HepG2 (cell line): ENCODE data around the gene PRKACG. TPM values are rescaled to one million over a fixed set of nuclear protein-coding genes. Genes with fewer than 3 reads are reported as not detected.

ENCODE experiments used
- ATAC-seq: fragments of 200-7000 bp; cut with Tn5 transposase; 3 replicates; pipeline ENCODE4 v1.9.1; 2020; ENCODE audit warnings: mild to moderate bottlenecking, moderate library complexity
- BruUV-seq: library from RNA; stranded (reverse); fragments of 400-500 nt; replicated peaks from 2 replicates; lab custom pipeline; 2021; lab: Mats Ljungman, UMichigan
- CTCF ChIA-PET: fragments of 300-600 bp; formaldehyde crosslinking; extraction: SDS; loops from one replicate; lab custom pipeline; 2021; ENCODE audit warnings: low total read pairs, inconsistent platforms, low intra/inter-chr PET ratio; lab: Yijun Ruan, JAX
- POLR2A ChIA-PET: fragments of 350-600 bp; sonication (Branson Sonifier 250); formaldehyde crosslinking; loops from one replicate; lab custom pipeline; 2020; ENCODE audit warnings: antibody characterized with exemption, inconsistent platforms; lab: Yijun Ruan, JAX
- DNase-seq: peaks from one replicate; pipeline ENCODE4 v3.0.0-alpha.2; 2015; ENCODE audit warnings: low spot score
- FAIRE-seq: peaks from 3 replicates; lab custom pipeline; 2011; peaks lifted over from hg19 to GRCh38; lab: Jason Lieb, UNC
- H2AFZ ChIP-seq: one replicate; pipeline ENCODE4 v1.6.1; 2011; ENCODE audit warnings: low read length, inconsistent platforms
- H3K27ac ChIP-seq: fragments of 300-600 bp; 3 replicates; pipeline ENCODE4 v1.8.0; 2011; ENCODE audit warnings: mixed run types, mild to moderate bottlenecking, mixed read lengths, low read length, inconsistent platforms; ENCODE audit not compliant: insufficient read depth; ENCODE audit errors: extremely low read length
- H3K27me3 ChIP-seq, 2 experiments: fragments of 200-600 bp in 1 of 2; 2 replicates in 1 of 2; 3 replicates in 1 of 2; pipeline versions ENCODE4 v1.6.0 to v1.8.0; 2011; ENCODE audit warnings: low read length in 2 of 2, mild to moderate bottlenecking in 2 of 2, moderate library complexity in 2 of 2, inconsistent platforms in 1 of 2; ENCODE audit not compliant: insufficient read depth in 2 of 2, control insufficient read depth in 1 of 2
- H3K36me3 ChIP-seq, 2 experiments: fragments of 200-600 bp in 1 of 2; replicated peaks in 1 of 2; 2 replicates in 1 of 2; 3 replicates in 1 of 2; pipeline versions ENCODE4 v1.5.1 to v1.8.0; 2011; ENCODE audit warnings: low read length in 2 of 2, inconsistent platforms in 1 of 2; ENCODE audit not compliant: insufficient read depth in 2 of 2, control insufficient read depth in 1 of 2
- H3K4me1 ChIP-seq: 2 replicates; pipeline ENCODE4 v1.5.1; 2012; ENCODE audit warnings: low read length, inconsistent platforms; ENCODE audit not compliant: insufficient read depth
- H3K4me2 ChIP-seq: 2 replicates; pipeline ENCODE4 v1.6.0; 2011; ENCODE audit warnings: low read depth, low read length, inconsistent platforms
- H3K4me3 ChIP-seq, 3 experiments: fragments of 200-600 bp in 1 of 3; sonication (generic), shearing (Covaris generic) in 1 of 3; replicated peaks in 1 of 3; 2 replicates each; pipeline ENCODE4 v1.5.1; 2011 to 2016; ENCODE audit warnings: low read length in 3 of 3, inconsistent platforms in 2 of 3, low read depth in 2 of 3, mild to moderate bottlenecking in 2 of 3, control low read depth in 1 of 3, mixed read lengths in 1 of 3; ENCODE audit not compliant: insufficient read depth in 1 of 3
- H3K79me2 ChIP-seq: one replicate; pipeline ENCODE4 v1.6.1; 2011; ENCODE audit warnings: low read length, inconsistent platforms; ENCODE audit not compliant: insufficient read depth
- H3K9ac ChIP-seq: 2 replicates; pipeline ENCODE4 v1.6.0; 2011; ENCODE audit warnings: mild to moderate bottlenecking, low read depth, low read length, inconsistent platforms; ENCODE audit not compliant: insufficient read depth
- H3K9me3 ChIP-seq: 2 replicates; pipeline ENCODE4 v1.5.1; 2012; ENCODE audit warnings: mild to moderate bottlenecking, low read length
- H4K20me1 ChIP-seq: 2 replicates; pipeline ENCODE4 v1.6.0; 2011; ENCODE audit warnings: inconsistent platforms, mild to moderate bottlenecking, low read length, moderate library complexity; ENCODE audit not compliant: insufficient read depth
- ATF7 ChIP-seq, 2 experiments: fragments of 450-650 bp in 1 of 2; sonication (generic) in 1 of 2; formaldehyde crosslinking in 1 of 2; IDR thresholded peaks; 2 replicates each; pipeline versions ENCODE4 v1.4.0 to v1.6.1; 2016 to 2020; ENCODE audit warnings: antibody characterized with exemption in 1 of 2, mild to moderate bottlenecking in 1 of 2, missing genetic modification reagents in 1 of 2
- ETV6 ChIP-seq: sonication (generic); formaldehyde crosslinking; conservative IDR thresholded peaks from 2 replicates; pipeline ENCODE4 v1.4.0; 2020; ENCODE audit warnings: missing genetic modification reagents
- GRHL1 ChIP-seq: sonication (generic); formaldehyde crosslinking; conservative IDR thresholded peaks from 2 replicates; pipeline ENCODE4 v1.8.0; 2022; ENCODE audit warnings: missing genetic modification reagents
- KDM5B ChIP-seq: sonication (generic); formaldehyde crosslinking; IDR thresholded peaks from 2 replicates; pipeline ENCODE4 v1.4.0; 2020; ENCODE audit warnings: missing genetic modification reagents, mild to moderate bottlenecking, borderline replicate concordance
- TRIM24 ChIP-seq: sonication (generic); formaldehyde crosslinking; IDR thresholded peaks from 2 replicates; pipeline ENCODE4 v1.8.0; 2022; ENCODE audit warnings: mild to moderate bottlenecking, missing genetic modification reagents
- WGBS: methylation state at CpG from one replicate; pipeline ENCODE4 v1.1.6; 2017; ENCODE audit warnings: low lambda C conversion rate; 5-methylcytosine and 5-hydroxymethylcytosine counted together
- in situ Hi-C: cut with HindIII; loops from 2 replicates; pipeline ENCODE4 v1.10.0; 2017; ENCODE audit warnings: low pct_unique_long_range_greater_than_20kb; ENCODE audit not compliant: extremely low pct_ligation_motif_present
- intact Hi-C: fragments of 100-400 bp; cut with micrococcal nuclease; formaldehyde crosslinking; loops from one replicate; pipeline ENCODE4 v1.10.0; 2022; ENCODE audit not compliant: unreplicated experiment
- polyA plus RNA-seq, 8 experiments: library from polyadenylated mRNA; depleted of rRNA in 3 of 8; stranded (reverse) in 7 of 8; unstranded in 1 of 8; fragments of >200 nt; fragmentation: Illumina TruSeq in 4 of 8; extraction: Trizol in 4 of 8; gene quantifications; 2 replicates each; pipeline versions ENCODE4 v1.2.1 to v1.2.3, GENCODE V29; 2011 to 2016; ENCODE audit warnings: low read depth in 4 of 8, missing spikeins in 1 of 8, mixed read lengths in 1 of 8; ENCODE audit not compliant: insufficient read depth in 1 of 8
- total RNA-seq, 5 experiments: library from RNA; depleted of rRNA; stranded (reverse); fragments of >200 nt; fragmentation: Illumina TruSeq; extraction: Trizol; gene quantifications; 2 replicates each; pipeline ENCODE4 v1.2.3, GENCODE V29; 2016; ENCODE audit warnings: low read depth in 1 of 5
- TF ChIP-seq, protein P1 (sequence below): sonication (generic); formaldehyde crosslinking; IDR thresholded peaks from 2 replicates; pipeline ENCODE4 v1.8.0; 2022; ENCODE audit warnings: mild to moderate bottlenecking, missing genetic modification reagents; ENCODE audit not compliant: insufficient replicate concordance
- TF ChIP-seq, protein P2 (sequence below): sonication (generic); formaldehyde crosslinking; IDR thresholded peaks from 2 replicates; pipeline ENCODE4 v1.5.0; 2020; ENCODE audit warnings: missing genetic modification reagents

PRKACG gene
- total and polyA plus RNA-seq, 2 of the 13 experiments (the other 11 are each of a cell fraction or from before 2014, with no cell fraction given), result not detected

GRCh38 chr9:68975365-68976043, 38.4 kb downstream of the PRKACG start:
- BruUV-seq, result no TSS peak
- in situ Hi-C loops, result no loop called here
- H3K79me2 ChIP-seq, result no peaks in the 10 kb centered on the region
- no peak for DNase-seq
- H3K4me2 ChIP-seq, result no peak overlapping the region
- no peaks in the 10 kb centered on the region for H3K36me3 ChIP-seq
- 96% methylated on average over 4 of the region's 5 CpGs for WGBS
- TF ChIP-seq ATF7 (IDR thresholded peaks at IDR 0.05) (peak; percentile 20; the same call in 1 of the 2 replicates), ATF7 (CRISPR knock-in tag; IDR thresholded peaks at IDR 0.05) (no peak), ETV6 (CRISPR knock-in tag) (no peak)
- TF ChIP-seq, all 625 proteins: peak for 1
- intact Hi-C loops, result no loop called here
- no peak overlapping the region for H2AFZ ChIP-seq
- peaks cover 44% of the 10 kb centered on the region for H3K4me1 ChIP-seq
- no peaks in the 10 kb centered on the region for H4K20me1 ChIP-seq
- no peaks in the 10 kb centered on the region for H3K9me3 ChIP-seq
- no peak for ATAC-seq
- H3K27me3 ChIP-seq, result no peaks in the 10 kb centered on the region
- ChIA-PET CTCF (no interaction called here), POLR2A (no interaction called here)
- no peak overlapping the region for H3K4me3 ChIP-seq
- no peak overlapping the region for H3K27ac ChIP-seq
- FAIRE-seq, result no peak
- no peak overlapping the region for H3K9ac ChIP-seq

GRCh38 chr9:68974901-68975300, 39.0 kb downstream of the PRKACG start:
- intact Hi-C loops (no loop called here), in situ Hi-C loops (no loop called here)
- WGBS, result 96% methylated on average over 3 of the region's 3 CpGs
- ATAC-seq (no peak), DNase-seq (no peak), FAIRE-seq (no peak)
- H4K20me1 ChIP-seq, result no peaks in the 10 kb centered on the region
- H3K4me3 ChIP-seq, result no peak overlapping the region
- H3K9me3 ChIP-seq, result no peaks in the 10 kb centered on the region
- ChIA-PET CTCF (no interaction called here), POLR2A (no interaction called here)
- no peaks in the 10 kb centered on the region for H3K79me2 ChIP-seq
- H3K4me2 ChIP-seq, result no peak overlapping the region
- no peak overlapping the region for H2AFZ ChIP-seq
- H3K36me3 ChIP-seq, result no peaks in the 10 kb centered on the region
- no peak overlapping the region for H3K27ac ChIP-seq
- no peaks in the 10 kb centered on the region for H3K27me3 ChIP-seq
- no TSS peak for BruUV-seq
- H3K9ac ChIP-seq, result no peak overlapping the region
- peaks cover 44% of the 10 kb centered on the region for H3K4me1 ChIP-seq
- TF ChIP-seq, protein P1, sequence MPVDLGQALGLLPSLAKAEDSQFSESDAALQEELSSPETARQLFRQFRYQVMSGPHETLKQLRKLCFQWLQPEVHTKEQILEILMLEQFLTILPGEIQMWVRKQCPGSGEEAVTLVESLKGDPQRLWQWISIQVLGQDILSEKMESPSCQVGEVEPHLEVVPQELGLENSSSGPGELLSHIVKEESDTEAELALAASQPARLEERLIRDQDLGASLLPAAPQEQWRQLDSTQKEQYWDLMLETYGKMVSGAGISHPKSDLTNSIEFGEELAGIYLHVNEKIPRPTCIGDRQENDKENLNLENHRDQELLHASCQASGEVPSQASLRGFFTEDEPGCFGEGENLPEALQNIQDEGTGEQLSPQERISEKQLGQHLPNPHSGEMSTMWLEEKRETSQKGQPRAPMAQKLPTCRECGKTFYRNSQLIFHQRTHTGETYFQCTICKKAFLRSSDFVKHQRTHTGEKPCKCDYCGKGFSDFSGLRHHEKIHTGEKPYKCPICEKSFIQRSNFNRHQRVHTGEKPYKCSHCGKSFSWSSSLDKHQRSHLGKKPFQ (CRISPR knock-in tag), result no peak
- TF ChIP-seq GRHL1 (CRISPR knock-in tag) (no peak), KDM5B (CRISPR knock-in tag) (no peak), TRIM24 (CRISPR knock-in tag) (no peak)
- TF ChIP-seq, protein P2, sequence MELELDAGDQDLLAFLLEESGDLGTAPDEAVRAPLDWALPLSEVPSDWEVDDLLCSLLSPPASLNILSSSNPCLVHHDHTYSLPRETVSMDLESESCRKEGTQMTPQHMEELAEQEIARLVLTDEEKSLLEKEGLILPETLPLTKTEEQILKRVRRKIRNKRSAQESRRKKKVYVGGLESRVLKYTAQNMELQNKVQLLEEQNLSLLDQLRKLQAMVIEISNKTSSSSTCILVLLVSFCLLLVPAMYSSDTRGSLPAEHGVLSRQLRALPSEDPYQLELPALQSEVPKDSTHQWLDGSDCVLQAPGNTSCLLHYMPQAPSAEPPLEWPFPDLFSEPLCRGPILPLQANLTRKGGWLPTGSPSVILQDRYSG, result no peak
